GM18951 (cell line): ENCODE data around the gene GRIN1.
A peak's percentile ranks its signal among the peaks of the same experiment; 100 is the strongest.

ENCODE experiments used
- POLR2A ChIP-seq: IDR thresholded peaks from 4 replicates; pipeline ENCODE4 v1.6.1; 2011; ENCODE audit warnings: mild to moderate bottlenecking; ENCODE audit not compliant: insufficient read length, insufficient read depth; ENCODE audit errors: extremely low read depth
- in situ Hi-C: fragments of 300-500 bp; cut with MboI; formaldehyde crosslinking; loops from one replicate; pipeline ENCODE4 v1.12.0; 2022; ENCODE audit warnings: low sequenced_read_pairs, mixed read lengths, inconsistent platforms; ENCODE audit not compliant: unreplicated experiment

Gene GRIN1

DNA sequence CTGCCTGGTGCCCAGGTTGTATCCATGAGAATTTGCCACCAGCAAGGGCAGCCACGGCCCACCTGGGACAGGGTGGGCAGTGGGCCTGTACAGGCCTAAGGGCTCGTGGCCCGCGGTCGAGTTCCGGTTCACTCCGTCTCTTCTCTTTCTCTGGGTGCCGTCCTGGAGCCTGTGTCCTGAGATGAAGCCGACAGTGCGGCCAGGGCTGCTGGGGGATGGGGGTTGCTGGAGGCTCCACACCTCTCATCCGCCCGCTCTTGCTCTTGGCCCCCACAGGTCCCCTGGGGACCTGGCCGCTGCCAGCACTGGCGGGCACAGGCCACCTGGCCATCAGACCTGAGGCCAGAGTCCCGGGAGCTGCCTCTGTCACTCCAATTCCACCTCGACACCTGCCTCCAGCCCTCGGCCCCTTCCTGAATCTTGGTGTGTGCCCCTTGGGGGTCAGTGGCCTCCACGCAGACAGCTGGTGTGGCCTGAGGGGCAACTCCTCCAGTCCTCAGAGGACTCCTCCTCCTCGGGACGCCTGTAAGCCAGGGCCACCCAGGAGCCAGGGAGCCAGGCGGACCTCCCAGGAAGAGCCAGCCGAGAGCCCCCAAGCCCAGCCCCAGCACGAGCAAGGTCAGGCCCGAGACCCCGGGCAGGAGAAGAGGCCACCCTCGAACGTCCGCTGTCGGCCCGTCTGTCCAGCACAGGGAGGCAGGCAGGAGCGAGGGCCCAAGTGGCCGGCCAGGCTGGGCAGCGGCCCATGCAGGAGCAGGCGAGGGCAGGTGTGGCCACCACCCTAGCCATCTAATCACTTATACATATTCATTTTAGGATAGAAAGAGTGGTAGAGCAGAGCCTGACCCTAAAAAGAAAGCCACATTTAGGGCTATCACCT is 25.7 kb downstream of the GRIN1 start:
- no peak for TF ChIP-seq POLR2A
- in situ Hi-C loops = no loop called here

DNA sequence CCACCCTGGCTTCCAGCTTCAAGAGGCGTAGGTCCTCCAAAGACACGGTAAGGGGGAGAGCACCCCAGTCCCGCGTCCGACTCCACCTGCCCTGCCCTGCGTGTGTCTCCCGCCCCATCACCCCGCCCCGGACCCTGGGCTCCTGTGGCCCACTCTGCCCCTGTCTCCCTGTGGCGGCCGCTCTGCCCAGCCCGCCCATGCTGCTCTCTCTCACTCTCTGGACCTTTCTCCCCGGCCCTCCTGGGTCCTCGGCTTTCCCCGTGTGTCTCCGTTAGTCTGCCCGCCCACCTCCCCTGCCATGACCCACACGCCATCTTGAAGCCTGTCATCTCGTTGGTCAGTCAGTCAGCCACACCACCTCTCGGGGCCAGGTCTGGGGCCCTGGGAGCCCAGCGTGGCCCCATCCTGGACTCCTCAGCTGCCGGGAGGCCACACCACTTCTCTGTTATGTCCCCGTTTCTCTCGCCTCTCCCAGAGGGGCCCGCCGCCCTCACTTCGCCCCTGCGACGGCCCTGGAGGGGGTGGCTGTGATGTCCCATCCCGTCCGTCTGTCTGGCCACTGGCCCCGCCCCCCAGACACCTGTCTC is 26.4 kb downstream of the GRIN1 start:
- in situ Hi-C loops = no loop called here
- no peak for TF ChIP-seq POLR2A

DNA sequence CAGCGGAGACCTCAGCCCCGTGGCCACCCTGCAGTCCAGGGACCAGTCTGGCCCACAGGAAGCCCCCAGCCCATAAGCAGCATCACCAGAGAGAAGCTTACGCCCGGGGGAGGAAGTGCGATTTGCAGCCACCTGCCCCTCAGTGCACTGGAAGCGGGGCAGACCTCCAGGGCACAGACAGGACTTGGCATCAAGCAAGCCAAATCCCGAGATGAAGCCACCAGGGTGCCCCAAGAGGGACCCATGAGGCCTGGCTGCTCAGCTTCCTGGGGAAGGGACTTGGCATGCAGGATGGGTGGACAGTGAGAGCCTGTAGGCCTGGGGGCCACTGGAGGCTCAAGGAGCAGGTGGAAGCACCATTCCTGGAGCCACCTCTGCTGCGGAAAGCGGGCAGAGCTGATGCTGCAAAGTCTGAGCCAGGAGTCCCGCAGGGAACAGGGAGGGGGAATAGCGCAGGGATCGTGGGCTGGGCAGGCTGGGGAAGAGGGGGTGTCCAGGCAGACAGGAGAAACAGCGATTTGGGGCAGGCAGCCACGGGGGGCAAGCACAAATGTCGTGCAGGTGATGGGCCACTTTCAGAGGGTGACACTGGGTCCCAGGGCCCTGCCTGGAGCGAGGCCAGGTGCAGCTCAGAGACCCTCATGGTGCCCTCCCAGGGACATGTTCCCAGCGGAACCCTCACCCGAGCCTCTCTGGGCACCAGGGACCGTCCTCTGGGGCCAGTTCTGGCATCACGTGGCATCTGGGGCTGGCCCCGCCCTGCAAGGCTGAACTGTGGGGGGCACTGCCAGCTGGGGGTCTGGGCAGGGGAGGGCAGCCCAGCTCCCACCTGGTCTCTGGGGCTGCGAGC is 27.7 kb downstream of the GRIN1 start:
- in situ Hi-C loops = no loop called here
- TF ChIP-seq POLR2A = no peak

DNA sequence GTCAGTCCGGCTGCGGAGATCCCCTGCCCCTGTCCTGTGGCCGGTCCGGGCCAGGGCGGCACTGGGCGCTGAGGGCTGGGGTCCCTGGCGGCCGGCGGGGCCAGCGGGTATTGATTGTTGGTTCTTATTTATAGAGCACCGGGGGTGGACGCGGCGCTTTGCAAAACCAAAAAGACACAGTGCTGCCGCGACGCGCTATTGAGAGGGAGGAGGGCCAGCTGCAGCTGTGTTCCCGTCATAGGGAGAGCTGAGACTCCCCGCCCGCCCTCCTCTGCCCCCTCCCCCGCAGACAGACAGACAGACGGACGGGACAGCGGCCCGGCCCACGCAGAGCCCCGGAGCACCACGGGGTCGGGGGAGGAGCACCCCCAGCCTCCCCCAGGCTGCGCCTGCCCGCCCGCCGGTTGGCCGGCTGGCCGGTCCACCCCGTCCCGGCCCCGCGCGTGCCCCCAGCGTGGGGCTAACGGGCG is 28.4 kb downstream of the GRIN1 start:
- in situ Hi-C loops = no loop called here

DNA sequence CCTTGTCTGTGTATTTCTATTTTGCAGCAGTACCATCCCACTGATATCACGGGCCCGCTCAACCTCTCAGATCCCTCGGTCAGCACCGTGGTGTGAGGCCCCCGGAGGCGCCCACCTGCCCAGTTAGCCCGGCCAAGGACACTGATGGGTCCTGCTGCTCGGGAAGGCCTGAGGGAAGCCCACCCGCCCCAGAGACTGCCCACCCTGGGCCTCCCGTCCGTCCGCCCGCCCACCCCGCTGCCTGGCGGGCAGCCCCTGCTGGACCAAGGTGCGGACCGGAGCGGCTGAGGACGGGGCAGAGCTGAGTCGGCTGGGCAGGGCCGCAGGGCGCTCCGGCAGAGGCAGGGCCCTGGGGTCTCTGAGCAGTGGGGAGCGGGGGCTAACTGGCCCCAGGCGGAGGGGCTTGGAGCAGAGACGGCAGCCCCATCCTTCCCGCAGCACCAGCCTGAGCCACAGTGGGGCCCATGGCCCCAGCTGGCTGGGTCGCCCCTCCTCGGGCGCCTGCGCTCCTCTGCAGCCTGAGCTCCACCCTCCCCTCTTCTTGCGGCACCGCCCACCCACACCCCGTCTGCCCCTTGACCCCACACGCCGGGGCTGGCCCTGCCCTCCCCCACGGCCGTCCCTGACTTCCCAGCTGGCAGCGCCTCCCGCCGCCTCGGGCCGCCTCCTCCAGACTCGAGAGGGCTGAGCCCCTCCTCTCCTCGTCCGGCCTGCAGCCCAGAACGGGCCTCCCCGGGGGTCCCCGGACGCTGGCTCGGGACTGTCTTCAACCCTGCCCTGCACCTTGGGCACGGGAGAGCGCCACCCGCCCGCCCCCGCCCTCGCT is 29.0 kb downstream of the GRIN1 start:
- in situ Hi-C loops = no loop called here
- TF ChIP-seq POLR2A = no peak

More for the DNA sequence above, 28.4 kb downstream of the GRIN1 start:
- no peak for TF ChIP-seq POLR2A

DNA sequence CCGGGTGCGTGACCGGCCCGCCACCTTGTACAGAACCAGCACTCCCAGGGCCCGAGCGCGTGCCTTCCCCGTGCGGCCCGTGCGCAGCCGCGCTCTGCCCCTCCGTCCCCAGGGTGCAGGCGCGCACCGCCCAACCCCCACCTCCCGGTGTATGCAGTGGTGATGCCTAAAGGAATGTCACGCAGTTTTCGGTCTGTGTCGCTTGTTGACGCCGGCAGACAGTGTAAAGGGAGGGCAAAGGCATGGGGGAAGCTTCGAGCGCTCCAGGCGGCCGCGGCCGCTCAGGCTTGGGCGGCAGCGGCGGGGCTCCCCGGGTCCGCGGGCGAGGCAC is 29.6 kb downstream of the GRIN1 start:
- in situ Hi-C loops = no loop called here
- no peak for TF ChIP-seq POLR2A

DNA sequence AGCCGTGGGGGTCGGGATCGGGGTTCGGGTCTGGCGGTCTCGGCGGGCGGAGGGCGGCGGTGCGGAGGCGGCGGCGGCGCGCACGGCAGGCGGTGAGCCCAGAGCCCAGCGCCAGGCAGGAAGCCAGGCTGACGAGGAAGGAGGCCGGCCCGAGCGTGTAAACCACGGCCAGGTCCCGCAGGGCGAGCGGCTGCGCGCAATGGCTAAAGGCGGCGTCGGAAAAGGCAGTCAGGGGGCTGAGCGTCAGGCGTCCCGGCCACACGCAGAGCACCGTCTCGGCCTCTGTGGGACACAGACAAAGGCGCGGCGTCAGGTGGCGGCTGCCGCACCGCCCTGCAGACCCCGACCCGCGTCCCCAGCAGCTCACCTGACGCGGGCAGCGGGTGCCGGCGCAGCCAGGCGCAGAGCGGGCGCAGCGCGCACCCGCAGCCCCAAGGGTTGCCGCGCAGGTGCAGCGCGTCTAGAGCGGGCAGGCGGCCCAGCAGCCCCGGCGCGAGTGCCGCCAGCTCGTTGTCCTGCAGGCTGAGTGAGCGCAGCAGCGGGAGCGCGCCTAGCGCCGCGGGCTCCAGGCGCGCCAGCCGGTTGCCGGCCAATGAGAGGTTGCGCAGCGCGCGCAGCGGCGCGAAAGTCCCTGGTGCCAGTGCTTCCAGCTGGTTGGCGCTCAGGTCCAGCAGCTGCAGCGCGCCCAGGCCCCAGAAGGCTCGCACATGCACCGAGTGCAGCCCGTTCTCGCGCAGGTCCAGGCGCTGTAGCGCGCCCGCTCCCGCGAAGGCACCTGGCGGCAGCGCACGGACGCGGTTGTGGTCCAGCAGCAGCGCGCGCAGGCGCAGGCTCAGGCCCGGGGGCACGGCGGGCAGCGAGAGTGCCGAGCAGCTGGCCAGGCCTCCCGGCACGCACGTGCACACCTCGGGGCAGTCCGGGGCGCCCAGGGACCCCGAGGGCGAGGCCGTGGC is 30.2 kb downstream of the GRIN1 start:
- peak; percentile 49 for TF ChIP-seq POLR2A
- in situ Hi-C loops = no loop called here

DNA sequence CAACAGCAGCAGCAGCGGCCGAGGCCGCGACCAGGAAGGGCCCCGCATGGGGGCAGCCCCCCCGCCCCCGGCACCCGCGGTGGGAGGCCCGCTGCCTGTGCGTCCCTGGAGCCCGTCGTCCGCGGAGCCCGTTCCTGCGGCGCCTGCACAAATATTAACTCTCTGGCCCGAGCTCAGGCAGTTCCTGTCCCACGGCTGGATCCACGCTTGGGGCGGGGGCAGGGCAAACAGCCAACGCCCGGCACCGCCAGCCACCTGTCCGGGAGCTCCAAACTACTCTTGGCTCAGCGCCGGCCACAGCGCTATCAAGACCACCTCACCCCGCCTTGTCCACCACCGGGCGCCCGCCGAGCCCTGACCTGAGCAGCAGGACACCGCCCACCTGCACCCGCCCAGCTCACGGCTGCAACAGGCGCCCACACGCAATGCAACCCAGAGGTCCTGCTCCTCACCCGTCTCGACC is 31.0 kb downstream of the GRIN1 start, which contains the start of gene LRRC26:
TSS of gene LRRC26 (minus strand) at position 156 of the 463 bp plus-strand sequence. CDS start at position 48, 108 bp downstream.
- in situ Hi-C loops = no loop called here

DNA sequence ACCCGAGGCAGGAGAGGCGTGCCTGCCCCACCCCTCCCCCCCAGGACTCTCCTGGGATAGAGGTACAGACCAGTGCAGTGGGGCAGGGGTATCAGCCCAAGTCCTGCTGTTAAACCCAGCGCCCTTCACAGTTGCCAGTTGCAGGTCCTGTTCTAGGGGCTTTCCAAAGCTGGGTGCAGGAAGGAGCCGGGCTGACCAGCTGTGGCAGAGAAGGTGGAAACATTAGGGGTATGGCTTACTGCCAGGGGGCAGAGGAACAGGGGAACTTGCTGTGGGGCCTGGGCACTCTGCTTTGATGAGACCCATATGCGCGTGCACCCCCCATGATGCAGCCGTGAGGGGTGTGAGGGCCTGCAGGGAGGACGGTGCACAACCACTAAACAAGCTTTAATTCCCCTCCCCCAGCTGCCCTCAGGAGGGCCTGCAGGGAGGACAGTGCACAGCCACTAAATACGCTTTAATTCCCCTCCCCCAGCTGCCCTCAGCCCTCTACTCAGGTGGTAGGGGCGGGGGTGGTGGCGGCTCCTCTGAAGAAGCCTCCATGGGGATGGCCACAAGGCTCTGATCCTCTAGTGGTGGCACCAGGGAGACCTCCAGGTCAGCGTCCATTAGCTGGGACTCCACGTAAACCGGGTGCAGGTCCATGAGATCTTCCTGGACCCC is 31.7 kb downstream of the GRIN1 start:
- in situ Hi-C loops = no loop called here
- TF ChIP-seq POLR2A = no peak

More for the DNA sequence above, 31.0 kb downstream of the GRIN1 start, which contains the start of gene LRRC26:
- no peak for TF ChIP-seq POLR2A

DNA sequence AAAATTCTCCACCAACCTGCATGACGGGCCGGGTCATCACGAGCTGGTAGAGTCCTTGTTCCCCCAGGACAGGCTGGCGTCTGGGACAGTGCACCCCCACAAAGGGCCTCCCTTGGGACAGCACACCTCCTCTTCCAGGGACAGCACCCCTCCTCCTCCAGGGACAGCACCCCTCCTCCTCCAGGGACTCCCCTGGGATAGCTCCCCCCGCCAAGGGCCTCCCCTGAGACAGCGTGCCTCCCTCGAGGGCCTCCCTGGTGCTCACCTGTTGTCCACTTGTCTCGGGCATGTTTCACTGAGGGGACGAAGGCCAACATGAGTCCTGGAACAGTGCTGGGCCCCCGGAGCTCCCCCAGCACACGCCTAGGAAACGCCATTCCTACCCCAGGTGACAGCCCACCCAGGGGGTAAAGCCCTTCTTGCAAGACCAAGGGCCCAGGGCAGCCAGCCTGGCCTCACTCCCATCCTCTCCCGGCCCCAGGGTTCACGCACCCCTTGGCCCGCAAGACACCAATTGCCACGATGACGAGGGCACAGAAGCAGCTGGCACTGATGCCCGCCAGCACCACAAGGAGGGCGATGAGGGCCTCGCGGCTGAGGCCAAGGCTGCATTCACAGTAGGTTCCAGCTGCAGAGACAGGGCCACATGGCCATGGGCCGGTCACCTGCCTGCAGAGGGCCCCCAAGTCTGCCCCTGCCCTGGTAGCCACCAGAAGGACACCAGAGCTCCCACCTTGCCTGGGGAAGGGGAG is 32.4 kb downstream of the GRIN1 start:
- no peak for TF ChIP-seq POLR2A
- in situ Hi-C loops = no loop called here
